BE2C (cell line): ENCODE results near the gene PDIA5.

Source experiments
- DNase-seq: peaks from one replicate; pipeline ENCODE4 v3.0.0-alpha.2; 2020
- H3K27me3 ChIP-seq: fragments of 250-450 bp; sonication (Bioruptor Pico); 2 replicates; pipeline ENCODE4 v1.5.1; 2020; ENCODE audit warnings: mild to moderate bottlenecking
- H3K36me3 ChIP-seq: fragments of 250-450 bp; sonication (Bioruptor Pico); 2 replicates; pipeline ENCODE4 v1.5.1; 2020; ENCODE audit warnings: mild to moderate bottlenecking
- H3K4me1 ChIP-seq: fragments of 250-450 bp; sonication (Bioruptor Pico); 2 replicates; pipeline ENCODE4 v1.5.1; 2020
- H3K4me3 ChIP-seq: 2 replicates; pipeline ENCODE4 v1.5.1; 2011; ENCODE audit warnings: low read depth, low read length
- H3K9me3 ChIP-seq: fragments of 250-450 bp; sonication (Bioruptor Pico); 2 replicates; pipeline ENCODE4 v1.5.1; 2020
- CTCF ChIP-seq: IDR thresholded peaks from 2 replicates; pipeline ENCODE4 v1.5.1; 2012; ENCODE audit warnings: mild to moderate bottlenecking, low read depth, low read length

PDIA5 gene

GRCh38 chr3:123158330-123158729 is 91.5 kb downstream of the PDIA5 start:
- Histone ChIP-seq H3K4me3 (no peak overlapping the region), H3K36me3 (peaks cover 68% of the 10 kb centered on the region), H3K9me3 (no peaks in the 10 kb centered on the region), H3K27me3 (no peaks in the 10 kb centered on the region), H3K4me1 (peaks cover 44% of the 10 kb centered on the region)
- TF ChIP-seq CTCF, result no peak
- no peak for DNase-seq

- H3K9me3 ChIP-seq, result no peaks in the 10 kb centered on the region
- DNase-seq, result peak; percentile 59
- no peaks in the 10 kb centered on the region for H3K27me3 ChIP-seq
- peaks cover 38% of the 10 kb centered on the region for H3K4me1 ChIP-seq
- H3K36me3 ChIP-seq, result peaks cover 66% of the 10 kb centered on the region
- no peak for TF ChIP-seq CTCF
- no peak overlapping the region for H3K4me3 ChIP-seq
These were observed 92.1 kb downstream of the PDIA5 start for GRCh38 chr3:123158899-123159390.

- Histone ChIP-seq H3K9me3 (no peaks in the 10 kb centered on the region), H3K36me3 (peaks cover 66% of the 10 kb centered on the region), H3K4me3 (no peak overlapping the region), H3K27me3 (no peaks in the 10 kb centered on the region), H3K4me1 (peaks cover 27% of the 10 kb centered on the region)
- TF ChIP-seq CTCF, result no peak
- DNase-seq, result no peak
These were observed 93.3 kb downstream of the PDIA5 start for GRCh38 chr3:123159926-123160635.

GRCh38 chr3:123161167-123161566 is 94.3 kb downstream of the PDIA5 start:
- TF ChIP-seq CTCF, result peak; percentile 32
- peaks cover 19% of the 10 kb centered on the region for H3K4me1 ChIP-seq
- DNase-seq, result no peak
- no peaks in the 10 kb centered on the region for H3K27me3 ChIP-seq
- H3K36me3 ChIP-seq, result peaks cover 63% of the 10 kb centered on the region
- H3K4me3 ChIP-seq, result no peak overlapping the region
- H3K9me3 ChIP-seq, result no peaks in the 10 kb centered on the region

GRCh38 chr3:123163141-123163540 is 96.3 kb downstream of the PDIA5 start:
- Histone ChIP-seq H3K27me3 (no peaks in the 10 kb centered on the region), H3K36me3 (peaks cover 60% of the 10 kb centered on the region), H3K4me1 (peaks cover 13% of the 10 kb centered on the region), H3K9me3 (no peaks in the 10 kb centered on the region), H3K4me3 (no peak overlapping the region)
- DNase-seq, result no peak
- TF ChIP-seq CTCF, result no peak

- Histone ChIP-seq H3K4me1 (no peaks in the 10 kb centered on the region), H3K36me3 (peaks cover 59% of the 10 kb centered on the region), H3K4me3 (no peak overlapping the region), H3K9me3 (no peaks in the 10 kb centered on the region), H3K27me3 (no peaks in the 10 kb centered on the region)
- TF ChIP-seq CTCF, result no peak
- DNase-seq, result no peak
These were observed 98.3 kb downstream of the PDIA5 start for GRCh38 chr3:123165163-123165562.
